Adipocyte (in vitro differentiated cells): ENCODE results near the gene HACD2.
A peak's percentile ranks its signal among the peaks of the same experiment; 100 is the strongest.

Source experiments
- DNase-seq: peaks from one replicate; pipeline ENCODE4 v3.0.0-alpha.2; 2015; ENCODE audit warnings: low read depth
- H3K27me3 ChIP-seq: replicated peaks from 2 replicates; pipeline ENCODE4 v1.7.0; 2013; ENCODE audit warnings: mild to moderate bottlenecking, low read length, moderate library complexity; ENCODE audit not compliant: control insufficient read depth, insufficient read depth
- H3K36me3 ChIP-seq: 2 replicates; pipeline ENCODE4 v1.7.0; 2013; ENCODE audit warnings: low read length, mild to moderate bottlenecking, moderate library complexity; ENCODE audit not compliant: control insufficient read depth, insufficient read depth, severe bottlenecking
- H3K4me1 ChIP-seq: 2 replicates; pipeline ENCODE4 v1.7.0; 2013; ENCODE audit warnings: mild to moderate bottlenecking, low read length, moderate library complexity; ENCODE audit not compliant: control insufficient read depth, insufficient read depth
- H3K4me3 ChIP-seq: 2 replicates; pipeline ENCODE4 v1.7.0; 2013; ENCODE audit warnings: mild to moderate bottlenecking, low read length, moderate library complexity
- H3K9ac ChIP-seq: 2 replicates; pipeline ENCODE4 v1.7.0; 2013; ENCODE audit warnings: mild to moderate bottlenecking, low read length, moderate library complexity
- H3K9me3 ChIP-seq: 2 replicates; pipeline ENCODE4 v1.7.0; 2013; ENCODE audit warnings: mild to moderate bottlenecking, low read length, moderate library complexity; ENCODE audit not compliant: control insufficient read depth

The HACD2 gene

DNA sequence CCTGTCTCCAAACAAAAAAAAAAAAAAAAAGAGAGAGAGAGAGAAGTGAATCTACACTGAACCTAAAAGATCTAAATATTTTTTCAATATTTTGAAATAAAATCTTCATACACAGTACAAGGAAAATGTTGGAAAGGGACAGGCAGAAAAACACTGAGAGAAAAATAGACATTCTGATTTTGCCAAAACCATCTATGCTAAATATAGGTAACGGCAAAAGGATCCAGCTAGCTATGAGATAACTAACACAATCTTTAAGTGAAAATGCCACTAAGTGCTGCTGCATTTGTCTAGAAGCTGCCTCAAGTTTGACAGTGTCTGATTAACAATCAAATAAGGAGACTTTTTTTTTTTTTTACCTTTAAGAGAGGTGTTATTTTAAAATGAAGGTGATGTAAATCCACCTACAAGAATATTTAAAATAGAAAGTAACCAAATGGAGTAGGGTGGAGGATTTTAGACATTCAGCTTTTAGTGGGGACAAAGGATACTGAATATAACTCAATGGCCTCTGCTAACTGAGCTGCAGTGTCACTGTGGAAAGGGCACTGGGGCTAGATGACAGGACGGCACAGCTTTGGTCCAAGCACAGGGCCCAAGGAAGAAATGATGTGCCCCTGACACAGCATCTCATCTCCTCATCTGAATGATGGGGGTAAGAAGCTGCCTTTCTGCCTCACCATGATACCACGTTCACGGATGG is 62.4 kb downstream of the HACD2 start:
- DNase-seq, result no peak
- Histone ChIP-seq H3K9ac (no peak overlapping the region), H3K4me3 (no peak overlapping the region), H3K4me1 (peaks cover 15% of the 10 kb centered on the region), H3K9me3 (no peaks in the 10 kb centered on the region), H3K27me3 (no peaks in the 10 kb centered on the region), H3K36me3 (peaks cover 64% of the 10 kb centered on the region)

- no peak overlapping the region for H3K9ac ChIP-seq
- no peaks in the 10 kb centered on the region for H3K27me3 ChIP-seq
- H3K4me1 ChIP-seq, result peaks cover 15% of the 10 kb centered on the region
- no peak overlapping the region for H3K4me3 ChIP-seq
- H3K9me3 ChIP-seq, result no peaks in the 10 kb centered on the region
- DNase-seq, result no peak
- H3K36me3 ChIP-seq, result peaks cover 58% of the 10 kb centered on the region
These were observed 63.5 kb downstream of the HACD2 start for GRCh38 chr3:123521179-123521969.

GRCh38 chr3:123520656-123521055 is 64.2 kb downstream of the HACD2 start:
- peaks cover 54% of the 10 kb centered on the region for H3K36me3 ChIP-seq
- peak overlapping the region; percentile 9 for H3K9ac ChIP-seq
- H3K4me3 ChIP-seq, result no peak overlapping the region
- no peaks in the 10 kb centered on the region for H3K9me3 ChIP-seq
- DNase-seq, result no peak
- peaks cover 15% of the 10 kb centered on the region for H3K4me1 ChIP-seq
- no peaks in the 10 kb centered on the region for H3K27me3 ChIP-seq

DNA sequence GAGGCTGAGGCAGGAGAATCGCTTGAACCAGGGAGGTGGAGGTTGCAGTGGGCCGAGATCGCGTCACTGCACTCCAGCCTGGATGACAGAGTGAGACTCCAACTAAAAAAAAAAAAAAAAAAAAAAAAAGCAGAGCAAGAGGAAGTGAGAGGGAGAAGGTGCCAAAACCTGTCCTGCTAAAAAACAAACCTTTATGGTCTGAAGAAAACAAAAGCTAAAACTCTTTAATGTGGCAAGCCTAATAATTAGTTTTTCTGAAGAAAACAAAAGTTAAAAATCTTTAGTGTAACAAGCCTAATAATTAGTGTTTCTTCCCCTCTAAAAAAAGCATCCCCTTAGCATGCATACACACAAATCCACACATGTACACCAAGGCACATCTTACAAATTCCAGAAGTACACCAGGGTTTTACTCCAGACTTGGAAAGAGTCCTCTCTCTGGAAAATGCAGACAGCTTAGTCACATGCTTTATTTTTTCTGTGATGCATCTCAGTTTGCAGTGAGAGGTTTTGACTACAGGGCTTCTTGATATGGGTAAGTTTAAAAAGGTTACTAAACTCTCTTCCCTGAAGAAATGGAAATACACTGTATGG is 65.9 kb downstream of the HACD2 start:
- Histone ChIP-seq H3K36me3 (peaks cover 57% of the 10 kb centered on the region), H3K27me3 (no peaks in the 10 kb centered on the region), H3K4me3 (no peak overlapping the region), H3K4me1 (no peaks in the 10 kb centered on the region), H3K9me3 (no peaks in the 10 kb centered on the region), H3K9ac (no peak overlapping the region)
- no peak for DNase-seq

DNA sequence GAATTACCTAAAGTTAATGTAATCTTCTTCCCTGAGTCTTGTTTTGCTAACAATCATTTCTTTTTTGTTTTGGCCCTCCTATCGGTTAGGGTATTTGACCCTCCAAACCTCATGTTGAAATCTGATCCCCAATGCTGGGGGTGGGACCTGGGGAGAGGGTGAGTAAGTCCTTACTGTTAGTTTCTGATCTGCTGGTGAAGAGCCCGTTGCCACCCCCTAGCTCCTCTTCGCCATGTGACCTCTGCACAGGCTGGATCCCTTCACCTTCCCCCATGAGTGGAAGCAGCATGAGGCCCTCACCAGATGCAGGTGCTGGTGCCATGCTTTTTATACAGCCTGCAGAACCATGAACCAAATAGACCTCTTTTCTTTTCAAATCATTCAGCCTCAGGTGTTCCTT is 73.1 kb downstream of the HACD2 start:
- H3K36me3 ChIP-seq, result peaks cover 59% of the 10 kb centered on the region
- no peak overlapping the region for H3K4me3 ChIP-seq
- H3K9me3 ChIP-seq, result no peaks in the 10 kb centered on the region
- no peaks in the 10 kb centered on the region for H3K27me3 ChIP-seq
- no peaks in the 10 kb centered on the region for H3K4me1 ChIP-seq
- no peak for DNase-seq
- H3K9ac ChIP-seq, result no peak overlapping the region

- H3K27me3 ChIP-seq, result no peaks in the 10 kb centered on the region
- H3K4me3 ChIP-seq, result no peak overlapping the region
- no peak for DNase-seq
- no peaks in the 10 kb centered on the region for H3K9me3 ChIP-seq
- H3K9ac ChIP-seq, result no peak overlapping the region
- H3K4me1 ChIP-seq, result no peaks in the 10 kb centered on the region
- peaks cover 62% of the 10 kb centered on the region for H3K36me3 ChIP-seq
These were observed 73.8 kb downstream of the HACD2 start for GRCh38 chr3:123511084-123511483.

- Histone ChIP-seq H3K9me3 (no peaks in the 10 kb centered on the region), H3K9ac (no peak overlapping the region), H3K4me1 (no peaks in the 10 kb centered on the region), H3K27me3 (no peaks in the 10 kb centered on the region), H3K36me3 (peaks cover 52% of the 10 kb centered on the region), H3K4me3 (no peak overlapping the region)
- no peak for DNase-seq
These were observed 76.7 kb downstream of the HACD2 start for GRCh38 chr3:123508178-123508577.

- DNase-seq, result no peak
- no peaks in the 10 kb centered on the region for H3K9me3 ChIP-seq
- H3K4me3 ChIP-seq, result no peak overlapping the region
- H3K27me3 ChIP-seq, result no peaks in the 10 kb centered on the region
- peaks cover 39% of the 10 kb centered on the region for H3K36me3 ChIP-seq
- no peak overlapping the region for H3K9ac ChIP-seq
- H3K4me1 ChIP-seq, result no peaks in the 10 kb centered on the region
These were observed 79.0 kb downstream of the HACD2 start for GRCh38 chr3:123505820-123506219.

GRCh38 chr3:123503203-123503602 is 81.7 kb downstream of the HACD2 start:
- Histone ChIP-seq H3K4me3 (no peak overlapping the region), H3K36me3 (peaks cover 54% of the 10 kb centered on the region), H3K4me1 (peaks cover 12% of the 10 kb centered on the region), H3K9me3 (no peaks in the 10 kb centered on the region), H3K27me3 (no peaks in the 10 kb centered on the region), H3K9ac (no peak overlapping the region)
- no peak for DNase-seq

GRCh38 chr3:123499322-123499721 is 85.5 kb downstream of the HACD2 start:
- no peaks in the 10 kb centered on the region for H3K27me3 ChIP-seq
- DNase-seq, result peak; percentile 74
- H3K36me3 ChIP-seq, result peaks cover 62% of the 10 kb centered on the region
- no peaks in the 10 kb centered on the region for H3K9me3 ChIP-seq
- H3K4me1 ChIP-seq, result peaks cover 12% of the 10 kb centered on the region
- no peak overlapping the region for H3K9ac ChIP-seq
- no peak overlapping the region for H3K4me3 ChIP-seq

DNA sequence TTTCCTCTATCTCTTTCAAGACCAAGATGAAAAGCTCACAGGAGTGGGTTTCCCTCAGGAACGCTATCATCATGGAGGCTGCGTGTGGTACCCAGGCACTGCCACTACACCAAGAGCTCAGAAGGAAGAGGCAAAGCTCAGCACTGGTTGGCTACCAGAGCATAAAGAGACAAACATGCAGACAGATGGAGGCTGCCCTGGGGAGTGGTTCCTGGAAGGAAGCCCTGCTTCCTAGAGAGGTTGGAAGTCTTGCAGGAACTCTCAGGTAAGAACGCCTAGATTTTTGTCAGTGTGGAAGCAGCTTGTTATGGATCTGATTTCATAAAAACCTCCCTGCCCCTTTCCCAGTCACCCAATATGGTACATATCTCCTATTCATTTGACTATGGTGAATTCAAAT is 86.1 kb downstream of the HACD2 start:
- Histone ChIP-seq H3K4me3 (no peak overlapping the region), H3K27me3 (no peaks in the 10 kb centered on the region), H3K9ac (no peak overlapping the region), H3K9me3 (no peaks in the 10 kb centered on the region), H3K4me1 (peaks cover 12% of the 10 kb centered on the region), H3K36me3 (peaks cover 68% of the 10 kb centered on the region)
- no peak for DNase-seq
